Body of pancreas (tissue), 4 donors: ENCODE data around the gene NT5E. TPM values are rescaled to one million over a fixed set of nuclear protein-coding genes. Genes with fewer than 3 reads are reported as not detected.

Source experiments
- ATAC-seq: fragments of 150-250 bp; one replicate; pipeline ENCODE4 v1.9.1; 2016
- DNase-seq, 4 donors: peaks; one replicate each; pipeline ENCODE4 v3.0.0-alpha.2; 2019
- H3K27ac ChIP-seq, 4 donors: fragments of 200-600 bp; sonication (generic); 1 replicate in 3 of 4; 2 replicates in 1 of 4; pipeline versions ENCODE4 v1.5.1 to v1.6.1; 2016 to 2019; ENCODE audit warnings: mild to moderate bottlenecking in 1 of 4, mixed read lengths in 1 of 4, moderate library complexity in 1 of 4
- H3K27me3 ChIP-seq, 2 donors: fragments of 200-600 bp; sonication (generic); one replicate each; pipeline ENCODE4 v1.6.0; 2016; ENCODE audit warnings: mild to moderate bottlenecking in 1 of 2
- H3K36me3 ChIP-seq, 2 donors: fragments of 200-600 bp; sonication (generic); replicated peaks in 1 of 2; 2 replicates each; pipeline ENCODE4 v1.5.1; 2016; ENCODE audit warnings: low read depth in 2 of 2; ENCODE audit not compliant: insufficient read depth in 1 of 2
- H3K4me1 ChIP-seq: fragments of 200-600 bp; sonication (generic); one replicate; pipeline ENCODE4 v1.6.0; 2016
- H3K4me3 ChIP-seq, 2 donors: fragments of 200-600 bp; sonication (generic); 1 replicate in 1 of 2; 2 replicates in 1 of 2; pipeline ENCODE4 v1.5.1; 2016 to 2019
- H3K9me3 ChIP-seq, 3 donors: fragments of 200-600 bp; sonication (generic); 1 replicate in 2 of 3; 2 replicates in 1 of 3; pipeline ENCODE4 v1.5.1; 2016
- POLR2A ChIP-seq, 3 donors: fragments of 450-650 bp; IDR thresholded peaks; one replicate each; pipeline ENCODE4 v1.6.1; 2016; ENCODE audit warnings: antibody characterized with exemption in 3 of 3, mild to moderate bottlenecking in 2 of 3
- WGBS, 2 donors: methylation state at CpG; one replicate each; pipeline ENCODE4 v1.1.5; 2017; 5-methylcytosine and 5-hydroxymethylcytosine counted together
- intact Hi-C: fragments of 100-400 bp; cut with DNase I; formaldehyde crosslinking; loops from one replicate; pipeline ENCODE4 v1.15.1; 2023
- total RNA-seq, 2 donors: library from RNA; depleted of rRNA; stranded (reverse); fragments of >200 nt; gene quantifications; one replicate each; pipeline ENCODE4 v1.1.0, GENCODE V29; 2016
- TF ChIP-seq, protein P1 (sequence below), 7 experiments: fragments of 450-650 bp in 4 of 7; fragments of 200-600 bp in 3 of 7; sonication (generic) in 3 of 7; IDR thresholded peaks; one replicate each; pipeline ENCODE4 v1.5.1; 2016 to 2019; ENCODE audit warnings: antibody characterized with exemption in 7 of 7

Gene NT5E
- total RNA-seq, 2 donors from 2014 or later: 3.1 to 4.0 TPM

DNA sequence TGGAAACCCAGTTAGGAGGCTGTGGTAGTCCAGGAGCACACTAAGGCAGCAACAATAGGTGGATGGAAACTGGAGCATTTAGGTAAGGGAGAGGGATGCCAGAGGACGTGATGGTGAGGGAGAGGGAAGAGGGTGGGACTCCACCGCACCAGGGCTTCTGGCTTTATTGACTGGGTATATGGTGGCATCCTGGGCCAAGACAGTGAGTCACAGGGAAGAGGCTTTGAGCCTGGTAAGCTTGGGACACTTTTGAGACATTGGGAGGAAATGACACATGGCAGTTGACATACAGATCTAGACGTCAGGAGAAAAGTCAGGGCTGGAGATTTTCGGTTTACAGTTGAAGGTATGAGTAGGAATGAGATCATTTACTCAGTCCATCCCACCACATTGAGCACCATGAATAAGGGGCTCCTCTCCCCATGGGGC is 14.9 kb downstream of the NT5E start:
- Histone ChIP-seq H3K9me3 (no peaks in the 10 kb centered on the region), H3K27me3 (no peaks in the 10 kb centered on the region), H3K36me3 (no peaks in the 10 kb centered on the region), H3K4me1 (peaks cover 16% of the 10 kb centered on the region), H3K4me3 (no peak overlapping the region), H3K27ac (no peak overlapping the region)
- WGBS, 2 donors: 61 to 65% methylated on average over 4 of the region's 4 CpGs
- no peak for ATAC-seq
- intact Hi-C loops: no loop called here
- no peak for DNase-seq
- TF ChIP-seq, protein P1, sequence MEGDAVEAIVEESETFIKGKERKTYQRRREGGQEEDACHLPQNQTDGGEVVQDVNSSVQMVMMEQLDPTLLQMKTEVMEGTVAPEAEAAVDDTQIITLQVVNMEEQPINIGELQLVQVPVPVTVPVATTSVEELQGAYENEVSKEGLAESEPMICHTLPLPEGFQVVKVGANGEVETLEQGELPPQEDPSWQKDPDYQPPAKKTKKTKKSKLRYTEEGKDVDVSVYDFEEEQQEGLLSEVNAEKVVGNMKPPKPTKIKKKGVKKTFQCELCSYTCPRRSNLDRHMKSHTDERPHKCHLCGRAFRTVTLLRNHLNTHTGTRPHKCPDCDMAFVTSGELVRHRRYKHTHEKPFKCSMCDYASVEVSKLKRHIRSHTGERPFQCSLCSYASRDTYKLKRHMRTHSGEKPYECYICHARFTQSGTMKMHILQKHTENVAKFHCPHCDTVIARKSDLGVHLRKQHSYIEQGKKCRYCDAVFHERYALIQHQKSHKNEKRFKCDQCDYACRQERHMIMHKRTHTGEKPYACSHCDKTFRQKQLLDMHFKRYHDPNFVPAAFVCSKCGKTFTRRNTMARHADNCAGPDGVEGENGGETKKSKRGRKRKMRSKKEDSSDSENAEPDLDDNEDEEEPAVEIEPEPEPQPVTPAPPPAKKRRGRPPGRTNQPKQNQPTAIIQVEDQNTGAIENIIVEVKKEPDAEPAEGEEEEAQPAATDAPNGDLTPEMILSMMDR (IDR thresholded peaks at IDR 0.05): no peak
- TF ChIP-seq POLR2A (IDR thresholded peaks at IDR 0.05): no peak

DNA sequence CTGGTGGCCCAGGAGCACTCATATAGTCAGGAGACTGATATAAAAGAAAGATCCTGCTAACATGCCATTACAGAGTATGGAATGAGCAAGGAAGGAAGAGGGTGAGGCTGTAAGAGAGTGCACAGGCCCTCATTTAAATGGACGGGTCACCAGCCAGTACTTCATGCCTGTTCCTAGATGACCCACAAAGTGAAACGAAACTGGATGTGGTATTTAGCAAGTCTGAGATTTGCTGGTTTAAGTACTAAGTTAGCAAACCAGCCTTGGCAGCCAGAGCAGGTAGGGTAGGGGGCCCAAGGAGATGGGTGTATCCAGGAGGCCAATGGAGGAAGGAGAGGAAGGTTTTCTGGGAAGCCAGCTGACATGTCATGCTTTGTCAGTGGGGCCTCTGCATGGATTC is 15.9 kb downstream of the NT5E start:
- Histone ChIP-seq H3K27me3 (no peaks in the 10 kb centered on the region), H3K4me1 (peaks cover 16% of the 10 kb centered on the region), H3K9me3 (no peaks in the 10 kb centered on the region), H3K4me3 (no peak overlapping the region), H3K36me3 (no peaks in the 10 kb centered on the region), H3K27ac (no peak overlapping the region)
- intact Hi-C loops: no loop called here
- no peak for DNase-seq
- WGBS, 2 donors: 51 to 73% methylated on average over 2 of the region's 2 CpGs
- ATAC-seq: no peak
- TF ChIP-seq, protein P1 (IDR thresholded peaks at IDR 0.05): no peak
- TF ChIP-seq POLR2A (IDR thresholded peaks at IDR 0.05): no peak

DNA sequence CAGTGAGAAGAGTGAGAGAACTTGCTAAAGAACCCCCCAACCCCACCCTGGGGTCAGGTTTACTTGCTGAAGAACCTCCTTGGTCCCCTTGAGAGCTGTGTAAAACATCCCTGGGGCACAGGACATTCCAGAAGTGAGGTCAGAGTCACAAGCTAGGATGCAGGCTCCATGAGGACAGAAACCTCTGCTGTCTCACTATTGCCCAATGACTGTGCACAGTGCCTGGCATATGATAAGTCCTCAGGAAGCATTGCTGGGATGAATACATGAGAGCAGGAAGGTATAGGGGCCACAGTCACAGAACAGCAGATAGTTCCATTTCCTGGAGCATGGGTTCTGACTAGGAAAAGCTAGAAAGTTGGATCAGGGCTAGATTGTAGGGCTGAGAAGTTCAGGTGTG is 18.4 kb downstream of the NT5E start:
- H3K36me3 ChIP-seq: no peaks in the 10 kb centered on the region
- ATAC-seq: no peak
- H3K4me1 ChIP-seq: no peaks in the 10 kb centered on the region
- no peak overlapping the region for H3K4me3 ChIP-seq
- TF ChIP-seq, protein P1 (IDR thresholded peaks at IDR 0.05): no peak
- no peak for TF ChIP-seq POLR2A (IDR thresholded peaks at IDR 0.05)
- H3K27me3 ChIP-seq: no peaks in the 10 kb centered on the region
- no peak overlapping the region for H3K27ac ChIP-seq
- intact Hi-C loops: no loop called here
- no peak for DNase-seq
- H3K9me3 ChIP-seq: no peaks in the 10 kb centered on the region

DNA sequence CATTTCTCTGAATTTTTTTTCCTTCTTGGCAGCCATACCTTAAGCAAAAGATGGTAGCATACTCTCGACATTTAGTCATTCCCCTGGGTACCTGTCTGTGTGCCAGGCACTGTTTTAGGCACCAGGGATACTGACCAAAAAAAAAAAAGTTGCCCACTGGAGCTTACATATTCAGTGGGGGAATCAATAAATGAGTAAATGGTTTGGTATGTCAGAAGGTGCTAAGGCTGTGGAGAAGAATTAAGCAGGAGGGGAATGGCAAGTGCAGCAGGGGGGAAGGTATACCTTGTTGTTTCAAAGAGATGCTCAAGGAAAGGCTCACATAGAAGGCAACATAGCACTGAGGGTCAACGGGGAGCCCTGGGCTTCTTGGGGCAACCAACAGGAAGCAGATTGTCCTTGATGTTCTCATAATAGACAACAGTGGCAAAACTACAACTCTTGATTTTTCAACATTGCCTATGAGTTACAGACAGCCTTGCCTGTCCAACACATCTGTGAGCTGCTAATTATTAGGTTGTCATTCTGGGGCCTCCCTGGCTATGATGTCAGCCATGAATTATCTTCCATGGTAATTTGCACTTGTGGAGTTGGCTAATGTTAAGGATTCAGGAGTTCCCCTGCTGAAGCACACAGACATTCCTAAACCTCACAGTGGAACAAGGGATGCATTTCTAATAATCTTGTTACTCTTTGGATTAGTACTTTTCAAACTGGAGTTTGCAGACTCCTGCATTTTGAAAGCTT is 19.6 kb downstream of the NT5E start:
- 61 to 64% methylated on average over 2 of the region's 2 CpGs for WGBS, 2 donors
- H3K9me3 ChIP-seq: no peaks in the 10 kb centered on the region
- H3K4me1 ChIP-seq: no peaks in the 10 kb centered on the region
- intact Hi-C loops: no loop called here
- no peaks in the 10 kb centered on the region for H3K36me3 ChIP-seq
- no peak for DNase-seq
- no peak for TF ChIP-seq POLR2A (IDR thresholded peaks at IDR 0.05)
- TF ChIP-seq, protein P1 (IDR thresholded peaks at IDR 0.05): no peak
- ATAC-seq: no peak
- H3K4me3 ChIP-seq: no peak overlapping the region
- no peaks in the 10 kb centered on the region for H3K27me3 ChIP-seq
- H3K27ac ChIP-seq: no peak overlapping the region

DNA sequence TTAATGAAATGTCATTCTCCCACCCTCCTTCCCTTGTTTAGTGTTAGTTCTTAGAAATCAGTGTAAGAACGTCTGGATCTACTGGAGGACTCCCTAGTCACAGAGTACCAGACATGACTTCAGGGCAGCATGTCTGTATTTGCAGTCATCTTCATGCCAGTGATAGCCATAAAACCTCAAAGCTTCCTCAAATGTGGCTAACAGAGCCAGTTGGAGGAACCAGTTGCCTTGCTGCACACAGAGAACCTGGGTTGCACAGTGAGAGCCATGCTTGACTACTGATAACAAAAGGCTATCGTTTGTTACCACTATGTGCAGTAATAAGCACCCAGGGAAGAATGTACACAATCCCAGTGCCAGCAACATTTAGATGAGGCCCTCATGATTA is 20.1 kb downstream of the NT5E start:
- no peak overlapping the region for H3K4me3 ChIP-seq
- no peaks in the 10 kb centered on the region for H3K27me3 ChIP-seq
- no peak for TF ChIP-seq POLR2A (IDR thresholded peaks at IDR 0.05)
- TF ChIP-seq, protein P1 (IDR thresholded peaks at IDR 0.05): no peak
- WGBS, 2 donors: 70 to 72% methylated on average over 2 of the region's 2 CpGs
- no peak for ATAC-seq
- H3K27ac ChIP-seq: no peak overlapping the region
- intact Hi-C loops: no loop called here
- H3K9me3 ChIP-seq: no peaks in the 10 kb centered on the region
- no peak for DNase-seq
- no peaks in the 10 kb centered on the region for H3K36me3 ChIP-seq
- no peaks in the 10 kb centered on the region for H3K4me1 ChIP-seq
